Fibroblast of the conjunctiva (primary cell): ENCODE measurements around the gene MED13L.

Source experiments
- DNase-seq: peaks from one replicate; pipeline ENCODE4 v3.0.0-alpha.2; 2010; ENCODE audit warnings: low read depth

MED13L gene

GRCh38 chr12:116182359-116183063 is 95.0 kb downstream of the MED13L start:
- DNase-seq, result no peak

DNA sequence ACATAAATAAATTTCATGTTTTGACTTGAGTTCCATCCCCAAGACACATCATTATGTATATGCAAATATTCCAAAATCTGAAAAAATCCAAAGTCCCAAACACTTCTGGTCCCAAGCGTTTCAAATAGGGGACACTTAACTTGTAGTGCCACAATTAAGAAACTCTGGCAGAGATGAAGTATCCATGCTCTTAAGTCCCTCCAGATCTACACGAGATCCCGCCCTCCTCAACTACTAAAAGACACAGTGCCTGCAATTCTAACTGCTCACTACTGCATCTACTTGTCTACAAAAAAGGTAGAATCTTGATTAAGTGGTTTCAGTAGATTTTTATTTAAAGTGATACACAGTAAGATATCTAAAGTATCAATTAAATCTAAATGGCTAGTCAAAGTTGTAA is 97.0 kb downstream of the MED13L start:
- no peak for DNase-seq

DNA sequence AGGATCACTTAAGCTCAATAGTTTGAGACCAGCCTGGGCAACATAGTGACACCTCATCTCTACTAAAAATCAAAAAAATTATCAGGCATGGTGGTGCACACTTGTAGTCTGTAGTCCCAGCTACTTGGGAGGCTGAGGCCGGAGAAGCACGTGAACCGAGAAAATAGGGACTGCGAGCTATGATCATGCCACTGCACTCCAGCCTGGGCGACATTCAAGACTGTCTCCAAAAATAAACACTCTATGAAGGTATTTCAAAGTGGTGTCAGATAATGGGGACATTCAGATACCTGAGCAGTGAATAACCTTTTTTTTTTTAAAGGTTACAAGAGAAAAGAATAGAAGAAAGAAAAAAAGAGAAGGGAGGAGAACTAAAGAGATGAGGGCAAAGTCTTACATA is 98.1 kb downstream of the MED13L start:
- DNase-seq, result no peak

DNA sequence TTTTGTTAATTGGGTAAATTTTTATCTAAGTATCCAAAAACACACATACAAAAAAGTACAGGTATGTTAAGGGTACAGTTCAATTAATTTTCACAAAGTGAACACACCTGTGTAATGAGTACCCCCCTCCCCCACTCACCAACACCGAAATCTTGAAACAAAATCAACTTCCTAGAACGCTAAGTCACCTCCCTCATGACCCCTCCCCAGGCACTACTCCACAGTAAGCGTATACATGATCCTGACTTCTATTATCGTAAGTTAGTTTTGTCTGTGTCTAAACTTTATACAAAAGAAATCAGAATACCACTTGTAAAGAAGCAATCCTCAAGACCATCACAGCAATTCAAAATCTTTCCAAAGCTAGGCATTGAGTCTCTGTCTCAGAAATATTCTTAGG is 100.5 kb downstream of the MED13L start:
- no peak for DNase-seq

DNA sequence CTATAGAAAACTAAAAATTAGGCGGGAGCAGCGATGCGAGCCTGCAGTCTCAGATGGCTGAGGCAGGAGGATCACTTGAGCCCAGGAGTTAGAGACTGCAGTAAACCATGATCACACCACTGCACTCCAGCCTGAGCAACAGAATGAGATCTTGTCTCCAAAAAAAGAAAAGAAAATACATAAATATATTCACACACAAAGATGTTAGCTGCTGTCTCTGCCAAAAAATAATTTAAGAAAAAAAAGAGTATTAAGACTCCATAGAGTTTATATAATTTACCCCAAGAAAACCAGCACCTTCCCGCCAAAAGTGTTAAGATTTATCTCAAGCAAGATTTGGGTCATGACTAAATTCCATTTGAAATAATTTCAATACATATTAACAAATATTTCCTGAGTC is 102.6 kb downstream of the MED13L start:
- no peak for DNase-seq

DNA sequence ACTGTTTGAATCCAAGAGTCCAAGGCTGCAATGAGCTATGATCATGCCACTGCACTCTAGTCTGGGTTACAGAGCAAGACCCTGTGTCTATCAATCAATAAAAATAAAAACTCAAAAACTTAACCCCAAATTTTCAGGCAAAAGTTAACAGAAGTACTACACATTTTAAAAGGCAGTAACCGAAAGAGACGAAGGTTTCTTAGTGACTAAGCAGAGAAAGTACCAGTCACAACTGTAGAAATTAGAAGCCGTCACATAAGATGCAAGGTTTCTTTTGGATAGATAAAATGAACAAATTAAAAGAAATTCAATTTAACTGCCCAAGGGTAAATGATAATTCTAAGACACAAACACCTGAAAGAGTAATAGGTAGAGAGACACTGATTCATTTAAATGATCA is 103.5 kb downstream of the MED13L start:
- no peak for DNase-seq

- DNase-seq, result no peak
Observed at GRCh38 chr12:116172224-116172849, 105.2 kb downstream of the MED13L start.

GRCh38 chr12:116171549-116171948 is 105.9 kb downstream of the MED13L start:
- DNase-seq, result no peak

DNA sequence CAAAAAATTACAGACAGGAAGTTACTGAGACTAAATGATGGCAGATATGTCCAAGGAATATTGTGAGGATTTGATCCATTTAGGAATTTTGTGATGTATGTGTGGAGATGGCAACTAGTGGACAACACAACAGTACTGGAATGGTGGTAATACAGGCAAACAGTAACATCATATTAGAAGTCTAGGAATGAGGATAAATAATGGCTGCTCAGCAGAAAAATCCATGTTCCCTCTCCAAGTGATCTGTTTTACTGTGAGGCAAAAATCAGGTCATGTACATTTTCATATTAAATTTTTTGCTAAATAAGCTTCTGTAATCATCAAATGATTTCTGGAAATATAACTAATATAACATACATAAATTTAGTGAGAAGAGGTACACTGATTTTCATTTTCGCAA is 108.4 kb downstream of the MED13L start:
- no peak for DNase-seq

GRCh38 chr12:116166306-116166705 is 111.2 kb downstream of the MED13L start:
- no peak for DNase-seq

- no peak for DNase-seq
Observed at GRCh38 chr12:116165036-116165425, 112.5 kb downstream of the MED13L start.

- no peak for DNase-seq
Observed at GRCh38 chr12:116164250-116165035, 113.0 kb downstream of the MED13L start.

- no peak for DNase-seq
Observed at GRCh38 chr12:116162071-116162470, 115.4 kb downstream of the MED13L start.

- DNase-seq, result peak; percentile 34
Observed at GRCh38 chr12:116161588-116161987, 115.9 kb downstream of the MED13L start.

GRCh38 chr12:116160883-116161458 is 116.5 kb downstream of the MED13L start:
- DNase-seq, result no peak

DNA sequence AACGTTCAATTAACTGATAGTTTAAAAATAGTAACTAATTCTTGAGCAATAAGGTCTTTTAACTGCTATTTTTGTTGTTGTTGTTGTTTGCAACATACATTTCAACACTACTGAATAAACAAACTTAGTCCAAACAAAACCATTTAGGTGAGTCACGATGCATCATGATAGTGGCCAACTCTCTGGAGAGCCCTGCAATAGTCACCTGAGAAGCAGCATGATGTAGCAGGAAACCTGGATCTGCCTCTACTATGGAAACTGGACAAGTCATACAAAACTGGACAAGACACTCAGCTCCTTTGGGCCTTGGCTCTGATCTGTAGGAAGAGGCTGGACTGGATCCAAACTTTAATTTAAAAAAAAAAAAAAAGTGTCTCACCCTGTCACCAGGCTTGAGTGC is 117.3 kb downstream of the MED13L start:
- DNase-seq, result no peak

GRCh38 chr12:116159593-116160200 is 117.8 kb downstream of the MED13L start:
- no peak for DNase-seq

GRCh38 chr12:116159175-116159574 is 118.3 kb downstream of the MED13L start:
- DNase-seq, result no peak

- no peak for DNase-seq
Observed at GRCh38 chr12:116157845-116158267, 119.6 kb downstream of the MED13L start.

GRCh38 chr12:116156614-116157013 is 120.9 kb downstream of the MED13L start:
- DNase-seq, result no peak

- DNase-seq, result no peak
Observed at GRCh38 chr12:116155383-116155782, 122.1 kb downstream of the MED13L start.

DNA sequence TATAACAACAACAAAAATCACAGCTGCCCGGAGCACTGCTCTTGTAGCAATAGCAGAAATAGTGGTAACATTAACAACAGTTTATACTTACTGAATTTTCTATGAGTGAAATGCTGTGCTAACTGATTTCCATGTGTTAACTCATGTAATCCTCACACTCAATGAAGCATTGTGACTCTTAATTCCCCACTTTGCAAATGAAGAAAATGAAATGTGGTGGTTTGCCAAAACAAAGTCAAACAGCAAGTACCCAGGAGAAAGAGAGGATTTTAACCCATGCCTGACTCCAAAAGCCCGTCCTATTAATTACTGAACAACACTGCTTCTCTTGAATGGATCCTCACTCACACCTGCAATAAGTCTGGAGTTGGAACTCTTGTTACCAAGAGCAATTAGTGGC is 123.5 kb downstream of the MED13L start:
- DNase-seq, result no peak
